Measurements from ENCODE around the gene MASP1.
"Not testable (repeated sequence)": the region's sequence is repeated elsewhere in the genome, so short reads cannot be mapped to it uniquely, and the experiment has no call there.

The MASP1 gene

DNA sequence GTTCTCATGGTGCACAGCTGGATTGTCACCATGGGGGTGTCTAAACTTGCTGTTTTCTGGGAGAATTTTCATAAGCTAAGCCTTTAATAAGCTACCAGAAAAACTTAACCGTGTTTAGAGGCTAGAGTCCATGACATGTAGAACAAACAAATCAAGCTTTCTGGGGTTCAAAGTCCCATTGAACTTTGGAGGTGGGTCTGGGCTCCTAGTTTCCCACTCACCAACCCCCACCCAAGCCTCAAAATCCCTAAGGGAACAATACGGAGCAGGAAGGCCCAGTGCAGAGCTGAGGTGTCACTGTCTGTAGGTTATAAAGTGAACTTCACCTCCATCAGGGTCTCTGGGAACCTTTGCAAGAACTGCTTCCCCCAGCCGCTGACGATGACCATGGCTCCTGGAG lies 68.7 kb downstream of the MASP1 start:
- DNase-seq = no peak

GRCh38 chr3:187215460-187215859 lies 76.1 kb downstream of the MASP1 start:
- DNase-seq = no peak

- DNase-seq = no peak
Observed at GRCh38 chr3:187213616-187214015, 77.9 kb downstream of the MASP1 start.

DNA sequence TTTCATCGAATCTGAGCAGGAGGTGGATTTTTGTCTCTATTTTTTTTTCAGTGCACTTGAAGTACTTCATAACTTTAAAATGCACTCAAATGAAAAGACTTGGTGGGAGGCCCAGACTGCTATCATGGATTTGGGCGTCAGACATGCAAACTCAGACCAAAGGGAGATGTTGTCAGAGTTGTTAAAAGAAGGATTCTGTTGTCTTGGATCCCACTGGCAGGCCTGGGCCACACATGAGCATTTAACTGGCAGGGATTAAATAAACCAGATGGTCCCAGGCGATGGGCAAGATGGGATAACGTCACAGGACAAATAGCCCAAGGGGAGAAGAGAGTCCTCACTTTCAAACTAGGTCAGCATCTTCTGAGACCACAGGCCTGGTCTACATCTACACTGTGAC lies 78.8 kb downstream of the MASP1 start:
- peak in 5 of 14 donors; percentile 17 to 32 (median 18) for DNase-seq

GRCh38 chr3:187212196-187212545 lies 79.4 kb downstream of the MASP1 start:
- no peak for DNase-seq

- DNase-seq = no peak
Observed at GRCh38 chr3:187211532-187212195, 79.9 kb downstream of the MASP1 start.

GRCh38 chr3:187210545-187211327 lies 80.8 kb downstream of the MASP1 start:
- DNase-seq = peak in 2 of 14 donors; percentile 12 to 14

- DNase-seq = no peak
Observed at GRCh38 chr3:187210091-187210490, 81.4 kb downstream of the MASP1 start.

GRCh38 chr3:187209491-187209890 lies 82.0 kb downstream of the MASP1 start:
- DNase-seq = no peak

DNA sequence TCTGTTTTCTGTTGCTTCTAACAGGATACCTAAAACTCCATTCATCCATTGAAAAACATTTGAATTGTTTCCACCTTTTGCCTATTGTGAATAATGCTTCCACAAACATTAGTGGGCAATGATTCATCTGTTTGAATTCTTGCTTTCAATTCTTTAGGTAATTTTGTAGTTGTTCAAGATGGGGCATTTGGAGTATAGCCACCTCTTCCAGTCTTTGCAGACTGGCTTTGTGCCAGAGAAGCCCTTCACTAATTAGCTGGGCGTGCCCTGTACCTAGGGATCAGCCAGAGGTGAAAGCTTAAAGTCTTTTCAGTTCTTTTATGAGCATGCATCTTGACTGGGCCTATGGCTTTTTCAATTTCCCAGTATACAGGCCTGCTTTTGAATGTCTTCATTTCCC lies 83.4 kb downstream of the MASP1 start:
- DNase-seq = peak in 1 of 14 donors; percentile 4

DNA sequence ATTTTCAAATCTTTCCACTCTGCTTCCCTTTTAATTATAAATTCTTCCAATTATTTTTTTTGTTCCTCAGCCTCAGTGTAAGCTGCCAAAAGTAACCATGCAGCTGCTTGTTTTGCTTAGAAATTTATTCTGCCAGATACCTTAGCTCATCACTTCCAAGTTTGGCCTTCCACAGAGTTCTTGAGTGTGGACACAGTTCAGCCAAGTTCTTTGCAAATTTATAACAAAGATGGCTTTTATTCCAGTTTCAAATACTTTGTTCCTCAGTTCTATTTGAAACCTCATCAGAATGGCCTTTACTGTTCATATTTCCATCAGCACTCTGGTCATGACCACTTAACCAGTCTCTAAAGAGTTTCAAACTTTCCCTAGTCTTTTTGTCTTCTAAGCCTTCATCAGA lies 83.9 kb downstream of the MASP1 start:
- no peak for DNase-seq

GRCh38 chr3:187207062-187207461 lies 84.5 kb downstream of the MASP1 start:
- DNase-seq = no peak

GRCh38 chr3:187205683-187206082 lies 85.9 kb downstream of the MASP1 start:
- no peak for DNase-seq

- not testable (repeated sequence) for DNase-seq
Observed at GRCh38 chr3:187199463-187200050, 92.0 kb downstream of the MASP1 start.

GRCh38 chr3:187198490-187198889 lies 93.0 kb downstream of the MASP1 start:
- DNase-seq = no peak

DNA sequence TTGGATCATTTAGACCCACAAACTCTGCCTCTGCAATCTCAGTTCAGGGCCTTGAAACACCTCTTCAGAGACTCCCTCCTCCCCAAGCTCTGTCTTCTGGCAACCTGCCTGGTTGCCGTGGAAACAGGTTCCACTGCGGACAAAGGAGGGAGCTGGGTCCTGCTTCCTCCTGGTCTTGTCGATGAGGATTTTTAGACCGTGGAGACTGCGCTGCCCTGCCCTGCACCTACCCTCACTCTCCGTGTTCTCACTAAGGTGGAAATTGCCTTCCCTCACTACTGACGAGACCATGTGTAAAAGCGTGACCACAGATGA lies 94.2 kb downstream of the MASP1 start, which contains the start of gene RTP1:
TSS of gene RTP1 (plus strand) at position 152 of the 315 bp plus-strand sequence. CDS start at position 182, 30 bp downstream.
- peak in 1 of 14 donors; percentile 12 for DNase-seq

DNA sequence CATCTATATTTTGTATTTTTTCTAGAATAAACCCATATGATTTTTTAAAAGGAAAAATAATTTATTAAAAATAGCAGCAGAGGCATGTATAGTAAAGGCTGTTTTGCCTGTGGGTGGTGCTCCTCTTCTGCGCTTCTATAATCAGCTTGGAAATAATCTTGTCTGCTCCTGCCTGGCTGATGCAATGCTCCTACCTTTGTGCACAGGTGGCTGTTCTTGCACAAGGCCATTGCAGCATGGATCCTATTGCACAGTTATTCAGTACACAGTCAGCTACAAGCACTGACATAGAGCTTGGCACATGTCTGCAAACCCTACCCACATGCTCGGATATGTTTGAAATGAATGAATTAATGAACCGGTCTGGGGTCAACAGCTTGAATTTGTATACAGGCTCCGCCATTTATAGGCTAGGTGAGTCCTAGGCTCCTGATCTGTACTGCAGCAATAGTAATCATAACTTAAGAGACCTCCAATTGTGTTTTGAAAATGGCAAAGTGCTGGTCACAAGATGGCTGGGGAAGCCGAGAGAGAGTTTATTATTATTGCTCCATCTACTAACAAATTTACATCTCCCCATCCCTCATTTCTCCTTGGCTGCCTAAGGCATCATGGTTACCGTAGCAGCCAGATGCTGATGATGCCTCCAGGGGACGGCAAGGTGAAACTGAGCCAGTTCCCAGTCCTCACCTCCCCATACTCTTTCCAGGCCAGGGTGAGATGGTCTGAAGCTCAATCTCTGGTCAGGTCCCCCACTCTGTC lies 94.8 kb downstream of the MASP1 start:
- DNase-seq = no peak

DNA sequence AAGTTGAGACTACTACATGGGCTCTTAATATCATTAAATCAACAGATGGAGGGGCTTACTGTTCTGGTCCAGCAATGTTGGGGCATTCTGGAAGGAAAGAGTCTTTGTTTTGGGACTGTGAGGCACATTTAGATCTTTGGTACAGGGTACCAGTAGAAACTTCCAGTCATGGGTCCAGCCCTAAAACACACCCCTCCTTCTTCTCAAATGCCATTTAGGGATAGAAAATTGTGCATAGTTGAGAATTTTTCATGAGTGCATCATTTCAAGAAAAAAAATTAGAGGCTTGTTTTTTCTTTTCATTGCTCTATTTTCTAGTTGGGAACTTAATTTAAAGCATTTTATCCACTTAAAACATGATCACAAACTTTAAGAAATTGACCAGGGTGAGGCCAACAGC lies 98.4 kb downstream of the MASP1 start:
- no peak for DNase-seq

DNA sequence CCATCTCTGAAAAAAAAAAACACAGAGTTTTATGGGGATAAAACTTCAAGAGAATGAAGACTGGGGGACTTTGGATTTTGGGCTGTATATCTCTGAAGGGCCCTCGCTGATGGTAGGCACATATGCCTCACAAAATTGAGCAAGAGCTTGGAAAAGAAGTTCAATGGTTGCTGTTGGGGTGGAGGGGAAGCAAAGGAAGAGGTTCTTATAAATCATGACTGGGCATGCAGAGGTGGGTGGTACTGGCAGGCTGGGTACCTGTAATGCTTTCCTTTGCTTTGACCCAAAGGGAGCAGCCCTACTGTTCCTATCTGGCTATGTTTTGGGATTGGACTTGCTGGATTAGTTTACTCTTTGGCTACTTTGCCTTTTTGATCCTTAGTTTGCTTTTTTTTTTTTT lies 100.3 kb downstream of the MASP1 start:
- no peak for DNase-seq

DNA sequence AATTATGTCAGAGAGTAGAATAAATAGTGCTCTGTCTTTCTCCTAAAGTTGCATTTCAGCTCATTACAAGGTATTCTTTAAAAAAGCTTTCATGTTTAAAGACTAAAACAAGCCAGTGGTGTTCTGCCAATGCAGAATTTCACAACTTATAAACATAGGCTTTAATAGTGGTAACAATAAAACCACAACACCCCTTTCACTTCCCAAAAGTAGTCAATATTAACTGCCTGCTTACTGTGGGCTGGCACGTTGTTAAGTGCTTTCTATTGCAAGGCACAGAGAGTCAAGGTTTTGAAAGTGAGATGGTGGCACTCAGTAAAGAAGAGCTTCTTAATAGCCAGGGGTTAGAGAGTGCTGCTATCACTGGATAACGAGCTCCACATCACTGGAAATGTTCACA lies 102.6 kb downstream of the MASP1 start:
- no peak for DNase-seq

GRCh38 chr3:187186801-187187421 lies 104.6 kb downstream of the MASP1 start:
- DNase-seq = no peak

- DNase-seq = no peak
Observed at GRCh38 chr3:187186375-187186774, 105.2 kb downstream of the MASP1 start.

DNA sequence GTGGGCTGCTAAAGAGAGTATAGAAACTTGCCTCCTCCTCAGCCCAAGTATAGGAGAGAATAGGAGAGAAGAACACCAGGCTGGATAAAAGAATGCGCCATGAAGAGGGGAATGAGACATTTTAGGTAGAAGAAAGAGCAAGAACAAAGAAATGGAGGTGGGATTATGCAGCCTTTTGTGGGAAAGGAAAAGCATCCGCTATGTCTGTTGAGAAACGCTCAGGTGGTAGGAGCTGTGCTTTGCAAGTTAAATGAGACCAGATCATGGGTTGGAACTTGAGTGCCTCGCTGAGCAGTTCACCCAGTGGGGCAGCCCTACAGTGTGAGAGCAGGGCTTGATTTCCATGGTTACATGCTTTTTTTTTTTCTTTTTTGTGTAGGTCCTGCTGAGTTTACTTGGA lies 105.8 kb downstream of the MASP1 start:
- no peak for DNase-seq
